OCI-LY7 (cell line): Measurements from ENCODE around the gene C10orf90.

Source experiments
- EZH2phosphoT487 ChIP-seq: fragments of 200-600 bp; sonication (generic); IDR thresholded peaks from 2 replicates; pipeline ENCODE4 v1.6.1; 2018; ENCODE audit warnings: low read depth, borderline replicate concordance, mild to moderate bottlenecking, mixed run types, antibody characterized with exemption, low read length, moderate library complexity, mixed read lengths
- TF ChIP-seq, protein P1 (sequence below): fragments of 200-600 bp; sonication (generic); conservative IDR thresholded peaks from 2 replicates; pipeline ENCODE4 v1.5.1; 2014; ENCODE audit warnings: mild to moderate bottlenecking, antibody characterized with exemption, low read length, moderate library complexity, mixed read lengths

DNA sequence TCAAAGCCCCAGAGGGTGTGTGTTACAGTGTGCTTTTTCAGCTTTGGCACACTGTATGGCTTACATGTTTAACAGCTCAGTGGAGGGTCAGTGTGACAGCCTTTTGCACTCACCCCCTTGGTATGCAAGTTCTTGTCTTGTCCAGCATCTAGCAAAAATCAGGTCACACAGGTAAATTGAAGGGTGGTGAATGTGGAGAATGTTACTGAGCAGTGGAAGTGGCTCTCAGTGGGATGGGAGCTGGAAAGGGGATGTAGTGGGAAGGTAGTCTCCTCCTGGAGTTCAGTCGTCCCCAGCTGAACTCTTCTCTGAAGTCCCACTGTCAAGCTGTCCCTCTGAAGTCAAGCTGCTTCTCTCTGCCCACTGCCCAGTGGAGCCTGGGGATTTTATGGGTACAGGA is 21.0 kb upstream of the C10orf90 start:
- TF ChIP-seq, protein P1, sequence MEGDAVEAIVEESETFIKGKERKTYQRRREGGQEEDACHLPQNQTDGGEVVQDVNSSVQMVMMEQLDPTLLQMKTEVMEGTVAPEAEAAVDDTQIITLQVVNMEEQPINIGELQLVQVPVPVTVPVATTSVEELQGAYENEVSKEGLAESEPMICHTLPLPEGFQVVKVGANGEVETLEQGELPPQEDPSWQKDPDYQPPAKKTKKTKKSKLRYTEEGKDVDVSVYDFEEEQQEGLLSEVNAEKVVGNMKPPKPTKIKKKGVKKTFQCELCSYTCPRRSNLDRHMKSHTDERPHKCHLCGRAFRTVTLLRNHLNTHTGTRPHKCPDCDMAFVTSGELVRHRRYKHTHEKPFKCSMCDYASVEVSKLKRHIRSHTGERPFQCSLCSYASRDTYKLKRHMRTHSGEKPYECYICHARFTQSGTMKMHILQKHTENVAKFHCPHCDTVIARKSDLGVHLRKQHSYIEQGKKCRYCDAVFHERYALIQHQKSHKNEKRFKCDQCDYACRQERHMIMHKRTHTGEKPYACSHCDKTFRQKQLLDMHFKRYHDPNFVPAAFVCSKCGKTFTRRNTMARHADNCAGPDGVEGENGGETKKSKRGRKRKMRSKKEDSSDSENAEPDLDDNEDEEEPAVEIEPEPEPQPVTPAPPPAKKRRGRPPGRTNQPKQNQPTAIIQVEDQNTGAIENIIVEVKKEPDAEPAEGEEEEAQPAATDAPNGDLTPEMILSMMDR, result no peak
- no peak for TF ChIP-seq EZH2phosphoT487
